OCI-LY7 (cell line): Measurements from ENCODE around the gene STAM2. TPM values are rescaled to one million over a fixed set of nuclear protein-coding genes. Genes with fewer than 3 reads are reported as not detected.
"Not testable (repeated sequence)": the region's sequence is repeated elsewhere in the genome, so short reads cannot be mapped to it uniquely, and the experiment has no call there.

Experiments used
- BruUV-seq: library from RNA; stranded (reverse); fragments of 400-500 nt; replicated peaks from 2 replicates; lab custom pipeline; 2021; lab: Mats Ljungman, UMichigan
- CTCF ChIA-PET: fragments of 300-600 bp; sonication (Branson Sonifier 250); formaldehyde crosslinking; loops from one replicate; lab custom pipeline; 2022; ENCODE audit warnings: antibody characterized with exemption; ENCODE audit not compliant: unreplicated experiment; lab: Charles Lee
- POLR2A ChIA-PET: fragments of 300-600 bp; sonication (Branson Sonifier 250); formaldehyde crosslinking; loops from one replicate; lab custom pipeline; 2022; ENCODE audit warnings: antibody characterized with exemption; lab: Charles Lee
- DNase-seq: peaks from one replicate; pipeline ENCODE4 v3.0.0-alpha.2; 2015; ENCODE audit warnings: low spot score
- H2AFZ ChIP-seq: fragments of 200-600 bp; sonication (generic), shearing (Covaris generic); 2 replicates; pipeline ENCODE4 v1.6.1; 2014; ENCODE audit warnings: mild to moderate bottlenecking, antibody characterized with exemption, low read length, moderate library complexity
- H3K27ac ChIP-seq: fragments of 200-600 bp; sonication (generic); 2 replicates; pipeline ENCODE4 v1.5.1; 2014; ENCODE audit warnings: mixed run types, low read depth, mild to moderate bottlenecking, moderate library complexity, low read length, inconsistent platforms; ENCODE audit not compliant: poor library complexity, severe bottlenecking
- H3K36me3 ChIP-seq: fragments of 200-600 bp; sonication (generic); 2 replicates; pipeline ENCODE4 v1.6.1; 2014; ENCODE audit warnings: mild to moderate bottlenecking, antibody characterized with exemption, low read length, moderate library complexity, mixed read lengths; ENCODE audit not compliant: insufficient read depth
- H3K4me1 ChIP-seq: fragments of 200-600 bp; sonication (generic); 2 replicates; pipeline ENCODE4 v1.5.1; 2014; ENCODE audit warnings: mild to moderate bottlenecking, low read length; ENCODE audit not compliant: insufficient read depth, poor library complexity, severe bottlenecking
- H3K4me2 ChIP-seq: fragments of 200-600 bp; sonication (generic); 2 replicates; pipeline ENCODE4 v1.6.1; 2014; ENCODE audit warnings: mild to moderate bottlenecking, low read length
- H3K4me3 ChIP-seq: fragments of 200-600 bp; sonication (generic); 2 replicates; pipeline ENCODE4 v1.5.1; 2014; ENCODE audit warnings: mild to moderate bottlenecking, low read depth, low read length; ENCODE audit not compliant: poor library complexity, severe bottlenecking
- H3K79me2 ChIP-seq: fragments of 200-600 bp; sonication (generic); 2 replicates; pipeline ENCODE4 v1.6.1; 2016; ENCODE audit warnings: low read depth, mild to moderate bottlenecking, low read length, moderate library complexity, mixed read lengths; ENCODE audit not compliant: insufficient read depth
- H3K9me2 ChIP-seq: fragments of 200-600 bp; sonication (generic); 2 replicates; pipeline ENCODE4 v1.6.1; 2016; ENCODE audit warnings: mild to moderate bottlenecking, low read length, mixed read lengths; ENCODE audit not compliant: insufficient read depth
- H3K9me3 ChIP-seq: fragments of 200-600 bp; sonication (generic); 2 replicates; pipeline ENCODE4 v1.6.1; 2014; ENCODE audit warnings: mild to moderate bottlenecking, mixed run types, low read length, mixed read lengths
- H4K20me1 ChIP-seq: fragments of 200-600 bp; sonication (generic); 2 replicates; pipeline ENCODE4 v1.6.1; 2014; ENCODE audit warnings: mild to moderate bottlenecking, antibody characterized with exemption, low read length, moderate library complexity, mixed read lengths; ENCODE audit not compliant: insufficient read depth
- EZH2phosphoT487 ChIP-seq: fragments of 200-600 bp; sonication (generic); IDR thresholded peaks from 2 replicates; pipeline ENCODE4 v1.6.1; 2018; ENCODE audit warnings: low read depth, borderline replicate concordance, mild to moderate bottlenecking, mixed run types, antibody characterized with exemption, low read length, moderate library complexity, mixed read lengths
- intact Hi-C: fragments of 100-400 bp; cut with micrococcal nuclease; formaldehyde crosslinking; loops from one replicate; pipeline ENCODE4 v1.10.0; 2022; ENCODE audit not compliant: unreplicated experiment
- total RNA-seq, 2 experiments: library from RNA; depleted of rRNA in 1 of 2; stranded (reverse); fragments of >200 nt in 1 of 2; shearing (Covaris generic) in 1 of 2; gene quantifications; 2 replicates each; pipeline ENCODE4 v1.2.3, GENCODE V29; 2014 to 2022
- TF ChIP-seq, protein P1 (sequence below): fragments of 200-600 bp; sonication (generic); conservative IDR thresholded peaks from 2 replicates; pipeline ENCODE4 v1.5.1; 2014; ENCODE audit warnings: mild to moderate bottlenecking, antibody characterized with exemption, low read length, moderate library complexity, mixed read lengths

Gene STAM2
- total RNA-seq, 2 experiments from 2014 or later, result 17.7 to 22.1 TPM

DNA sequence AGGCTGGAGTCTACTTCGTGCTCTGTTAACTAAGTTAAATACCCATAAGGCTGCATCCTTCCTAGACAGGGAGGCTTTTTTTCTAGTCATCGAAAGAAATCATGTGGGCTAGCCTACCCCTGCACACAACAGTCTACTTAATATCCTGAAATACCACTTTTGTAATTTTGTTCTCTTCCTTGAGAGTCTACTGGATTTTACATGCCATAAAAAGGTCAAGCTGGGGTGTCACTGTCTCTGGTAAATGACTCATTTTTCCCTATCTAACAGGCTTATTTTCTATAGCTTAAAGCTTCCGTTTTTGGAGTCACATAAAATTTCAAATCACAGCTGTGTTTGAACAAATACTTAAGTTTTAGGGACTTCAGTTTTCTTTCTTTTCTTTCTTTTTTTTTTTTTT, 10.7 kb upstream of the STAM2 start:
- POLR2A ChIA-PET, result interaction anchor here (0.7 kb wide), 1 partner anchor 172 kb away, joined by 4 read pairs; no protein-coding TSS in a partner anchor
- no peak overlapping the region for H3K4me3 ChIP-seq
- no peaks in the 10 kb centered on the region for H4K20me1 ChIP-seq
- no peak overlapping the region for H3K27ac ChIP-seq
- no peak overlapping the region for H3K4me2 ChIP-seq
- H2AFZ ChIP-seq, result no peak overlapping the region
- intact Hi-C loops, result loop anchor here (10.0 kb wide), 1 partner anchor 1329 kb away; no protein-coding TSS in a partner anchor
- no peaks in the 10 kb centered on the region for H3K79me2 ChIP-seq
- no peaks in the 10 kb centered on the region for H3K36me3 ChIP-seq
- no peaks in the 10 kb centered on the region for H3K9me2 ChIP-seq
- no peak for DNase-seq
- no peak for TF ChIP-seq EZH2phosphoT487
- TF ChIP-seq, protein P1, sequence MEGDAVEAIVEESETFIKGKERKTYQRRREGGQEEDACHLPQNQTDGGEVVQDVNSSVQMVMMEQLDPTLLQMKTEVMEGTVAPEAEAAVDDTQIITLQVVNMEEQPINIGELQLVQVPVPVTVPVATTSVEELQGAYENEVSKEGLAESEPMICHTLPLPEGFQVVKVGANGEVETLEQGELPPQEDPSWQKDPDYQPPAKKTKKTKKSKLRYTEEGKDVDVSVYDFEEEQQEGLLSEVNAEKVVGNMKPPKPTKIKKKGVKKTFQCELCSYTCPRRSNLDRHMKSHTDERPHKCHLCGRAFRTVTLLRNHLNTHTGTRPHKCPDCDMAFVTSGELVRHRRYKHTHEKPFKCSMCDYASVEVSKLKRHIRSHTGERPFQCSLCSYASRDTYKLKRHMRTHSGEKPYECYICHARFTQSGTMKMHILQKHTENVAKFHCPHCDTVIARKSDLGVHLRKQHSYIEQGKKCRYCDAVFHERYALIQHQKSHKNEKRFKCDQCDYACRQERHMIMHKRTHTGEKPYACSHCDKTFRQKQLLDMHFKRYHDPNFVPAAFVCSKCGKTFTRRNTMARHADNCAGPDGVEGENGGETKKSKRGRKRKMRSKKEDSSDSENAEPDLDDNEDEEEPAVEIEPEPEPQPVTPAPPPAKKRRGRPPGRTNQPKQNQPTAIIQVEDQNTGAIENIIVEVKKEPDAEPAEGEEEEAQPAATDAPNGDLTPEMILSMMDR, result no peak
- no peaks in the 10 kb centered on the region for H3K4me1 ChIP-seq
- BruUV-seq, result no TSS peak
- no peaks in the 10 kb centered on the region for H3K9me3 ChIP-seq
- CTCF ChIA-PET, result no interaction called here

DNA sequence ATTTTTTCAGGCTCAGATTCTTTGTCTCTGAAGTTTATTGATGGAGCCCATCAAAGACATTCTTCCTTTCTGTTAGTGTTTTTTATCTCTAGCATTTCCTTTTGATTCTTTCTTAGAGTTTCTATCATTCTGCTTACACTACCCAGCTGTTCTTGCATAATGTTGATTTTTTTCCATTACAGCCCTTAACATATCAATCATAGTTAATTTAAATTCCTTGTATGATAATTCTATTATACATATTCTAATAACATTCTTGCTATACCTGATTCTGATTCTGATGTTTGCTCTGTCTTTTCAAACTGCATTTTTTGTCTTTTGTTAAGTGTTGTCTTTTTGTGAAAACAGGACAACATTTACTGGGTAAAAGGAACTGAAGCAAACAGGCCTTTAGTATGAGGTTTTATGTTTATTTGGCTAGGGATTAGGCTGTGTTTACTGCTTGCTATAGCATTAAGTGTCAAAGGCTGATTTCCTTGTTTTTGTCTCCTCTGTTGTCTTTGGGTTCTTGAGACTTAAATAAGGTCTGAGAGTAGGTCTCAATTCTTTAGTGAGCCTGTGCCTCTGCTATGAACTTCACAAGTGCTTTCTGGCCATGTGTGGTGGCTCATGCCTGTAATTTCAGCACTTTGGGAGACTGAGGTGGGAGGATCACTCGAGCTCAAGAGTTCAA, 8.0 kb upstream of the STAM2 start:
- BruUV-seq, result no TSS peak
- CTCF ChIA-PET, result no interaction called here
- Histone ChIP-seq H3K9me2 (no peaks in the 10 kb centered on the region), H3K27ac (no peak overlapping the region), H3K36me3 (no peaks in the 10 kb centered on the region), H3K9me3 (no peaks in the 10 kb centered on the region), H2AFZ (no peak overlapping the region), H3K4me3 (no peak overlapping the region), H3K79me2 (no peaks in the 10 kb centered on the region), H3K4me2 (no peak overlapping the region), H4K20me1 (no peaks in the 10 kb centered on the region), H3K4me1 (no peaks in the 10 kb centered on the region)
- no peak for TF ChIP-seq EZH2phosphoT487
- TF ChIP-seq, protein P1, result no peak
- DNase-seq, result no peak
- POLR2A ChIA-PET, result interaction anchor here (0.6 to 0.8 kb wide), 3 partner anchors 149 to 525 kb away, joined by 3 to 8 read pairs (median 6); no protein-coding TSS in a partner anchor
- intact Hi-C loops, result loop anchor here (10.0 kb wide), 1 partner anchor 1331 kb away; no protein-coding TSS in a partner anchor

DNA sequence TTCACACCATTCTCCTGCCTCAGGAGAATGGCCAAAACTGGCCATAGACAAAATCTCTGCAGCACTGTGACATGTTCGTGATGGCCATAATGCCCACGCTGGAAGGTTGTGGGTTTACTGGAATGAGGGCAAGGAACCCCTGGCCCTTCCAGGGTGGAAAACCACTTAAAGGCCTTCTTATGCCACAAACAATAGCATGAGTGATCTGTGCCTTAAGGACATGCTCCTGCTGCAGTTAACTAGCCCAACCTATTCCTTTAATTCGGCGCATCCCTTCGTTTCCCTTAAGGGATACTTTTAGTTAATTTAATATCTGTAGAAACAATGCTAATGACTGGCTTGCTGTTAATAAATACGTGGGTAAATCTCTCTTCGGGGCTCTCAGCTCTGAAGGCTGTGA, 2.1 kb upstream of the STAM2 start:
- H3K4me2 ChIP-seq, H3K27ac ChIP-seq, DNase-seq, H4K20me1 ChIP-seq, BruUV-seq, H3K9me3 ChIP-seq, CTCF ChIA-PET, H3K4me3 ChIP-seq, POLR2A ChIA-PET, H2AFZ ChIP-seq, H3K9me2 ChIP-seq, H3K36me3 ChIP-seq: not testable (repeated sequence)
- Histone ChIP-seq H3K79me2 (peaks cover 27% of the 10 kb centered on the region), H3K4me1 (peaks cover 16% of the 10 kb centered on the region)
- intact Hi-C loops, result loop anchor here (2.0 to 10.0 kb wide), 2 partner anchors 353 to 457 kb away; partner anchors contain the start of gene ARL5A
